Measurements from ENCODE around the gene DDI2.

DDI2 gene

DNA sequence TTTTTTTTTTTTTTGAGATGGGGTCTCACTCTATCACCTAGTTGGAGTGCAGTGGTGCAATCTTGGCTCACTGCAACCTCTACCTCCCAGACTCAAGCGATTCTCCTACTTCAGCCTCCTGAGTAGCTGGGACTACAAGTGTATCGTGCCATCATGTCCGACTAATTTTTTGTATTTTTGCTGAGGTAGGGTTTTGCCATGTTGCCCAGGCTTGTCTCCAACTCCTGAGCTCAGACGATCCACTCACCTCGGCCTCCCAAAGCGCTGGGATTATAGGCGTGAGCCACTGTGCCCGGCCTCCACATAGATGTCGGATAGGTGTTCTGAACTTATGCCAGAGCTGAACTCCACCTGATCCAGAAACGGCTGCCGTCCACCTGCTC is 87.9 kb downstream of the DDI2 start:
- no peak for DNase-seq

DNA sequence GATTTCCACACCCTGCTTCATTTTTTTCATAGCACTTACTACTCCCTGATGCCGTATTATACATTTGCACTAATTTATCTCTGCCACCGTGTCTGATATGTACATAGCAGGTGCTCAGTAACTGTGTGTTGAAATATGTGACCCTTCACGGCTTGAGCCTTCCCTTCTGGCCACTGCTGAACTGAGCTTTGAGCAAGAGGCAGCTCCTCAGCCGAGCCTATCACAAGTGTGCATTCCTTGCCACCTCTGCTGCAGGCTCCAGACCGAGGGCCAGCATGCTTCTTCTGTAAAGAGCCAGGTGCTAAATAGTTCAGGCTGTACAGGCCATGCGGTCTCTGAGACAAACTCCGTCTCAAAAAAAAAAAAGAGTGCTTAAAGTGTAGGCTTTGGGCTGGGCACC is 89.5 kb downstream of the DDI2 start:
- no peak for DNase-seq

DNA sequence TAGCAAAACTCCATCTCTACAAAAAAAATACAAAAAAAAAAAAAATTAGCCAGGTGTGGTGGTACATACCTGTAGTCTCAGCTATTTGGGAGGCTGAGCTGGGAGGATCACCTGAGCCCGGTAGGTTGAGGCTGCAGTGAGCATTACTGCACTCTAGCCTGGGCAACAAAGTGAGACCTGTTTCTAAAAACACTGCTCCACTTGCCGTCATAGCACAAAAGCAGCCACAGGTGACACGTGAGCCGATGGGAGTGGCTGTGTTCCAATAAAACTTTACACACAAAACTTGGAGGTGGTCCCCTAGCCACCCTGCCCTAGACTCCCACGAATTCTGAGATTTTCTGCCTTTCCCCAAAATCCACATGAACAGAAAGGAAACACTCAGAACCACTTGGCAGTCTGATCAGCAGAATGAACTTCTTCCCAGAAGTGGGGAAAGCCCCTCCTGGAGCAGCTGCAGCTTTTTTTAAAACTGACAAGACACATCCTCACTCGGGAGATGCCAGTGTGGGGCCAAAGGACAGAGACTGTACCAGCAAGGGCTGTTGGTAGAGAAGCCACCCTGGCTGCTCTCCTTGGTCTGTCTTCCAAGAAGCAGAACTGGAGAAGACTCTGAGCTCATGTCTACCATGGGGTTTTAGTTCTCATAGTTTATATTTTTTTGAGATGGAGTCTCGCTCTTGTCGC is 90.1 kb downstream of the DDI2 start:
- no peak for DNase-seq

DNA sequence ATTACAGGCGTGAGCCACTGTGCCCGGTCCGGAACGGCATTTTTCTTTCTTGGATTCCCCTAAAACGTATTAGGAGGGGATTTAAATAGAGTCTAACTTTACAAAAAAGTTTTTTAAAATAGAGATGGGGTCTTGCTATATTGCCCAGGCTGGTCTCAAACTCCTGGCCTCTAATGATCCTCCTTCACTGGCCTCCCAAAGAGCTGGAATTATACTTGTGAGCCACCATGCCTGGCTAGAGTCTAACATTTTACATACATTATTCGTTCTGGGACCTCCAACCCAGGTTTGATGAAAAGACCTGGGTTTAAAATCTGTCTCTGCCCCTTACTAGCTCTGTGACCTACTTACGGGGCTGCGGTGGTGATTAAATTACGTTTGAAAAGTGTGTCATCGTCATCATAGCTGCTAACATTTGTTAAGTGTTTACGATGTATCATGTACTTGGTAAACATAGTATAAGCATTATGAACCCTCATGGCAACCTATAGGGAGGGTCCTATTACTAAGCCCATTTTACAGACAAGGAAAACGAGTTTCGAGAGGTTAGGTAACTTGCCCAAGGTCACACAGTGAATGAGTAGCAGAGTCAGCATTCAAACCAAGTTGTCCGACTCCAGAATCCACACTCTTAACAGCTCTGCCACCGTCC is 91.4 kb downstream of the DDI2 start:
- DNase-seq, result no peak

DNA sequence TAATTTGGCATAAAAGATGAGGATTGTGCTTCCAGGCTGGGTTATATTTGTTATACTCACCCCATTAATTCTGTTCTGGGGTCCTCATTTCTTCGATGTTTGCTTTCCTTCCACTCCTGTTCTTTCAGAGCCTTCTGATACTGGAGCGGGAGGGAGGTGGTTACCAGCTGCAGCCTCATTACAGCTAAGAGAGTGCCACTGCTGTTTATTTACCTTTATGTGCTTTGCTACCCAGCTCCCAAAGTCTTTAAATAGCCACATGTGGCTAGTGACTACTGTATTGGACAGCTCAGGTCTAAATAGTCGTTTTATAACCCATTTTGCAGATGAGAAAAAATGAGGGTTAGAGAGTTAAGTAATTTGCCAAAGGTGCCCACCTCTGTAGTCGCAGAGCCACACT is 92.0 kb downstream of the DDI2 start:
- DNase-seq, result no peak

DNA sequence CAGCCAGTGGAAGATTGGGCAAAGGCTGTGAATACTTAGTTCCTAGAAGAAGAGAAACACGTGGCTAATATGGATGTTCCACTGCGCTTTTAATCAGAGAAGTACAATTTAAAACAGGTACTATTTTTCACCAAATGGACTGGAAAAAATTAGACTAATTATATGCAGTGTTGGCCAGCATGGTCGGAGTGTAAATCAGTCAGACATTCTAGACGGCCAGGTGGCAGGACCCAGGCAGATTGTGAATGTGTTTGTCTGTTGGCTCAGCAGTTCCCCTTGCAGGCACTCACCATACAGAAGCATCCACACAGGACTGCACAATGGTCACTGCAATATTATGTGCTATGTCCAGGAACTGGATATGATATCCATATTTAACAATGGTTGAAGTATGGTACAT is 94.9 kb downstream of the DDI2 start:
- no peak for DNase-seq

DNA sequence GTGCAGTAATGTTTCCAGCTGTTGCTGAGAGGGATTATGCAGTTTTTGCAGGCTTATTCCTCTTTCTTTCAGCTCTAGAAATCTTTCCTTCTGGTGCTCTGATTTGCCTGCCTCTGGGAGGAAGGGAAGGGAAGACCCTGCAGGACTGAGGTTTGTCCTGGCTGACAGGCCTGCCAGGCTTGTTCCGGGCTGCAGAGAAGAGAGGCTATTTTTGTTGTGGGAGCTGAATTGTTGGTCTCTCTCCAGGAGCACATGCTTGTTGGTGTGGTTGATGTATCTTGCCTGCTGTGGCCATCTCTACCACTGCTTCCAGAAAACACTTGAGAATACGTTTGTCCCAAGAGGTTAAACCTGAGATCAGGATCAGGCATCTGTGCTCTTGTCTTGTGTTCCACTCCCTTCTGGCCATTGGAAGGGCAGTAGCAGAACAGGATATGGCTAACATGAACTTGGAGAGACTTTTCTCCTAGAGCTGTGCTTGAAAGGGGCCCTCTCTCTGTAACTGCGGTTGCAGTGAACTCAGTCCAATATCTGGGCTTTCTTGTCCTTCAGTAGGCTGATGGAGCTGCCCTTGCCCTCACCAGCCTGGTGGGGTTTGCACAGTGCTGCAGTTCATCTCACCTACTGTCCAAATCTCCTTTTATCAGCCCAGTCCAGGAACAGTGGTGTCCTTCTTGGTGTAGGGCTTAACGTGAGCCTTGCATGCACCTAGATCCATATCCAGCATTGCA is 97.3 kb downstream of the DDI2 start:
- DNase-seq, result no peak

DNA sequence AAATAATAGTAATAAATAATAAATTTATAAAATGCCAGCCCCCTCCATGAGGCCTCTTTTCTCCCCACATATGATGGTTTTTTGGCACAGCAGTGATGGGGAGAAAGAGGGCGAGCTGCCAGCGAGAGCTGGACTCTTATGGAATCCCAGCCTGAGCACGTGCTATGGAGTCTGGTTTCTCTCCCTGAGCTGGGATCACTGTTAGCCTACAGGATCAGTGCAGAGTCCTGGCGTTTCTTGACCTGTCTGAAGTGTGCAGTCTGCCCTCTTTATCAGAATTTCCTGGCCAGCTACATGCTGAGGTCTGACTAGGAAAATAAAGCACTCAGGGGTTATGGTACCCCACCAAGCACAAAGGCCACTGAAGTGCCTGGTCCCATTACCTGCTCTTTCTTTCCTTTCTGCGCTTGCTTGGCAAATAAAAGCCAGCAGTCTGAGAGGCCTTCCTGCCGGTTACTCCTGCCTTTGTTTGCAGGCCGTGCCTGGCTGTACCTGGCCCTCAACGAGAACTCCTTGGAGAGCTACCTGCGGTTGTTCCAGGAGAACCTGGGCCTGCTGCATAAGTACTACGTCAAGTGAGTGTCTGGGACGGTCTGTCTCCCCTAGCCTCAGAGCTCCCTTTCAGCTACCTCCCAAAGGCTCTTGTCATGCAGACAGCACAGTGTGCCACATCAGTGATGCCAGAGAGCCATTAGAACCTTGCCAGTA is 100.3 kb downstream of the DDI2 start:
- no peak for DNase-seq

DNA sequence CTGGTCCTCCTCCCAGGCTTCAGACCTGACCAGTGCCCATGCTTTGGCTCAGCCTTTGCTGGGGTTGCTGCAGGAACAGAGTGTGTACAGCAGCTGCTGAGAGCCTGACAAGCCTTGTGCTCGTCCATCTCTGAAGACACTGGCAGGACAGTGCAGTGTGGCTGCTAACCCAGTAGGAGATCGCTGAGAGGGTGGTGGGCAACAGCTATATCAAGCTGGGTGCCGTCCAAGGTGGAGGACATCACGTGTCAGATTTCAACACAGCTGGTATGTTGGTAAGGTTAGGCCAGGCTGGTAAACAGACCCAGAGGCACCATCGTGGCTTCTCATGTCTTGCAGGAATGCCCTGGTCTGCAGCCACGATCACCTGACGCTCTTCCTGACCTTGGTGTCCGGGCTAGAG is 100.9 kb downstream of the DDI2 start:
- DNase-seq, result no peak
